GM12878 (cell line): Measurements from ENCODE around the gene GEMIN2. TPM values are rescaled to one million over a fixed set of nuclear protein-coding genes. Genes with fewer than 3 reads are reported as not detected.

Experiments
- ATAC-seq: fragments of 200-7000 bp; cut with Tn5 transposase; 3 replicates; pipeline ENCODE4 v1.9.1; 2020; ENCODE audit warnings: mild to moderate bottlenecking, moderate library complexity
- BruUV-seq: library from RNA; stranded (reverse); fragments of 400-500 nt; replicated peaks from 2 replicates; lab custom pipeline; 2021; lab: Mats Ljungman, UMichigan
- CTCF ChIA-PET: fragments of 300-600 bp; sonication (Branson Sonifier 250); formaldehyde crosslinking; extraction: SDS; loops from one replicate; lab custom pipeline; 2021; ENCODE audit warnings: inconsistent platforms; lab: Yijun Ruan, JAX
- POLR2A ChIA-PET: fragments of 350-600 bp; formaldehyde crosslinking; extraction: SDS; loops from one replicate; lab custom pipeline; 2021; ENCODE audit warnings: inconsistent platforms; lab: Charles Lee
- RAD21 ChIA-PET: fragments of 300-600 bp; sonication (Branson Sonifier 250); formaldehyde crosslinking; loops from one replicate; lab custom pipeline; 2023; ENCODE audit warnings: antibody characterized with exemption; ENCODE audit not compliant: unreplicated experiment; lab: Charles Lee
- SMC1A ChIA-PET: fragments of 300-600 bp; sonication (Branson Sonifier 250); formaldehyde crosslinking; loops from one replicate; lab custom pipeline; 2023; ENCODE audit not compliant: unreplicated experiment, uncharacterized antibody; lab: Charles Lee
- DNase-seq: peaks from one replicate; pipeline ENCODE4 v3.0.0-alpha.2; 2011; ENCODE audit warnings: low read depth, low spot score
- FAIRE-seq: peaks from 3 replicates; lab custom pipeline; 2011; peaks lifted over from hg19 to GRCh38; lab: Jason Lieb, UNC
- H2AFZ ChIP-seq: 2 replicates; pipeline ENCODE4 v1.6.0; 2011; ENCODE audit warnings: low read depth, low read length, control low read depth; ENCODE audit not compliant: control insufficient read depth
- H3K27ac ChIP-seq: 2 replicates; pipeline ENCODE4 v1.5.1; 2011; ENCODE audit warnings: control low read depth; ENCODE audit not compliant: control insufficient read depth, insufficient read depth
- H3K27me3 ChIP-seq, 2 experiments: replicated peaks in 1 of 2; 2 replicates each; pipeline versions ENCODE4 v1.6.0 to v1.6.1; 2011; ENCODE audit warnings: low read length in 1 of 2; ENCODE audit not compliant: control insufficient read depth in 2 of 2, insufficient read depth in 2 of 2
- H3K36me3 ChIP-seq, 2 experiments: 2 replicates each; pipeline ENCODE4 v1.5.1; 2011; ENCODE audit warnings: low read length in 1 of 2; ENCODE audit not compliant: control insufficient read depth in 2 of 2, insufficient read depth in 2 of 2
- H3K4me1 ChIP-seq: 2 replicates; pipeline ENCODE4 v1.6.1; 2011; ENCODE audit warnings: mild to moderate bottlenecking, low read length, moderate library complexity, mixed read lengths; ENCODE audit not compliant: control insufficient read depth, insufficient read depth
- H3K4me2 ChIP-seq: 2 replicates; pipeline ENCODE4 v1.6.0; 2011; ENCODE audit warnings: control low read depth; ENCODE audit not compliant: control insufficient read depth, insufficient read depth
- H3K4me3 ChIP-seq: fragments of 200-600 bp; sonication (generic); 2 replicates; pipeline ENCODE4 v1.5.1; 2016
- H3K79me2 ChIP-seq: 2 replicates; pipeline ENCODE4 v1.6.0; 2011; ENCODE audit warnings: low read length; ENCODE audit not compliant: control insufficient read depth, insufficient read depth
- H3K9ac ChIP-seq: 2 replicates; pipeline ENCODE4 v1.8.0; 2011; ENCODE audit warnings: low read length, control low read depth, mixed read lengths; ENCODE audit not compliant: control insufficient read depth, insufficient read depth
- H3K9me3 ChIP-seq: replicated peaks from 3 replicates; pipeline ENCODE4 v1.5.1; 2011; ENCODE audit warnings: mild to moderate bottlenecking, low read length; ENCODE audit not compliant: control insufficient read depth, insufficient read depth
- H4K20me1 ChIP-seq: 2 replicates; pipeline ENCODE4 v1.6.0; 2011; ENCODE audit not compliant: control insufficient read depth, insufficient read depth
- FOXK2 ChIP-seq: fragments of 450-650 bp; IDR thresholded peaks from 2 replicates; pipeline ENCODE4 v1.6.1; 2017; ENCODE audit warnings: mild to moderate bottlenecking, moderate library complexity
- HDGF ChIP-seq: fragments of 450-650 bp; IDR thresholded peaks from 2 replicates; pipeline ENCODE4 v1.6.1; 2016; ENCODE audit warnings: antibody characterized with exemption
- POLR2AphosphoS2 ChIP-seq: IDR thresholded peaks from 2 replicates; pipeline ENCODE4 v1.6.1; 2011; ENCODE audit warnings: low read depth, mild to moderate bottlenecking, low read length, improper control_type of control experiment, moderate library complexity
- RB1 ChIP-seq: fragments of 450-650 bp; formaldehyde crosslinking; IDR thresholded peaks from 2 replicates; pipeline ENCODE4 v1.6.1; 2017; ENCODE audit warnings: mild to moderate bottlenecking, borderline replicate concordance
- WGBS: methylation state at CpG from one replicate; pipeline ENCODE4 v1.1.6; 2016; ENCODE audit warnings: low lambda C conversion rate; ENCODE audit not compliant: insufficient replicate concordance, insufficient coverage; ENCODE audit errors: missing lambda C conversion rate; 5-methylcytosine and 5-hydroxymethylcytosine counted together
- in situ Hi-C: fragments of 300-500 bp; cut with MboI; formaldehyde crosslinking; loops from 9 replicates; pipeline ENCODE4 v1.14.3; 2018; ENCODE audit warnings: mixed read lengths
- intact Hi-C: fragments of 100-400 bp; cut with micrococcal nuclease; formaldehyde crosslinking; loops from one replicate; pipeline ENCODE4 v1.14.2; 2022; ENCODE audit not compliant: unreplicated experiment
- polyA plus RNA-seq, 11 experiments: library from polyadenylated mRNA; depleted of rRNA in 4 of 11; unstranded in 6 of 11; stranded (reverse) in 5 of 11; fragments of >200 nt; fragmentation: Nextera tagmentation in 4 of 11; fragmentation: Illumina TruSeq in 1 of 11; extraction: Ambion mirVana in 4 of 11; extraction: Trizol in 1 of 11; gene quantifications; 1 replicate in 1 of 11; 2 replicates in 10 of 11; pipeline versions ENCODE4 v1.2.1 to v1.2.3, GENCODE V29; 2011 to 2016; ENCODE audit warnings: inconsistent platforms in 2 of 11, missing spikeins in 2 of 11, low read depth in 1 of 11
- total RNA-seq, 4 experiments: library from RNA; depleted of rRNA in 3 of 4; stranded (reverse); fragments of >200 nt in 3 of 4; fragmentation: Illumina TruSeq in 1 of 4; extraction: Trizol in 1 of 4; gene quantifications; 2 replicates each; pipeline versions ENCODE4 v1.2.1 to v1.2.3, GENCODE V29; 2013 to 2021
- TF ChIP-seq, protein P1 (sequence below): fragments of 450-650 bp; IDR thresholded peaks from 2 replicates; pipeline ENCODE4 v1.6.1; 2017; ENCODE audit warnings: borderline replicate concordance

The GEMIN2 gene
- total and polyA plus RNA-seq, 10 of the 15 experiments (the other 5 are each of a cell fraction or from before 2014, with no cell fraction given) = 25.9 to 69.3 (median 46.1) TPM

DNA sequence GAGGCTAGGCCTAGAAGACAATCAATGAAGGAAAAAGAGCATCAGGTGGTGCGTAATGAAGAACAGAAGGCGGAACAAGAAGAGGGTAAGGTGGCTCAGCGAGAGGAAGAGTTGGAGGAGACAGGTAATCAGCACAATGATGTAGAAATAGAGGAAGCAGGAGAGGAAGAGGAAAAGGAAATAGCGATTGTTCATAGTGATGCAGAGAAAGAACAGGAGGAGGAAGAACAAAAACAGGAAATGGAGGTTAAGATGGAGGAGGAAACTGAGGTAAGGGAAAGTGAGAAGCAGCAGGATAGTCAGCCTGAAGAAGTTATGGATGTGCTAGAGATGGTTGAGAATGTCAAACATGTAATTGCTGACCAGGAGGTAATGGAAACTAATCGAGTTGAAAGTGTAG, 66.4 kb downstream of the GEMIN2 start:
- no peak overlapping the region for H3K27ac ChIP-seq
- intact Hi-C loops = no loop called here
- H3K9me3 ChIP-seq = no peaks in the 10 kb centered on the region
- no peak overlapping the region for H3K9ac ChIP-seq
- ChIA-PET POLR2A (interaction anchor here (0.6 to 1.2 kb wide), 2 partner anchors 10 kb away, joined by 3 read pairs; partner anchors contain the start of gene TRAPPC6B), RAD21 (interaction anchor here (1.2 kb wide), 1 partner anchor 51 kb away, joined by 3 read pairs; no protein-coding TSS in a partner anchor), SMC1A (interaction anchor here (0.5 to 1.5 kb wide), 2 partner anchors 10 to 78 kb away, joined by 3 to 5 read pairs; partner anchors contain the start of gene SEC23A), CTCF (interaction anchor here (0.9 kb wide), 1 partner anchor 245 kb away, joined by 3 read pairs; no protein-coding TSS in a partner anchor)
- H4K20me1 ChIP-seq = no peaks in the 10 kb centered on the region
- peaks cover 30% of the 10 kb centered on the region for H3K79me2 ChIP-seq
- no peak for DNase-seq
- WGBS = 90% methylated on average over 5 of the region's 5 CpGs
- H2AFZ ChIP-seq = no peak overlapping the region
- no peak for FAIRE-seq
- H3K27me3 ChIP-seq = no peaks in the 10 kb centered on the region
- peaks cover 13 to 48% of the 10 kb centered on the region in 2 experiments for H3K36me3 ChIP-seq
- in situ Hi-C loops = no loop called here
- ATAC-seq = no peak
- no peaks in the 10 kb centered on the region for H3K4me1 ChIP-seq
- no TSS peak for BruUV-seq
- H3K4me3 ChIP-seq = no peak overlapping the region
- TF ChIP-seq POLR2AphosphoS2 (no peak), RB1 (no peak), FOXK2 (0 out of 2 replicates have a peak, but pooled peaks have one; percentile 42), HDGF (peak; percentile 46; the same call in 1 of the 2 replicates)
- TF ChIP-seq, protein P1, sequence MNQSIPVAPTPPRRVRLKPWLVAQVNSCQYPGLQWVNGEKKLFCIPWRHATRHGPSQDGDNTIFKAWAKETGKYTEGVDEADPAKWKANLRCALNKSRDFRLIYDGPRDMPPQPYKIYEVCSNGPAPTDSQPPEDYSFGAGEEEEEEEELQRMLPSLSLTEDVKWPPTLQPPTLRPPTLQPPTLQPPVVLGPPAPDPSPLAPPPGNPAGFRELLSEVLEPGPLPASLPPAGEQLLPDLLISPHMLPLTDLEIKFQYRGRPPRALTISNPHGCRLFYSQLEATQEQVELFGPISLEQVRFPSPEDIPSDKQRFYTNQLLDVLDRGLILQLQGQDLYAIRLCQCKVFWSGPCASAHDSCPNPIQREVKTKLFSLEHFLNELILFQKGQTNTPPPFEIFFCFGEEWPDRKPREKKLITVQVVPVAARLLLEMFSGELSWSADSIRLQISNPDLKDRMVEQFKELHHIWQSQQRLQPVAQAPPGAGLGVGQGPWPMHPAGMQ = peak; percentile 15; the same call in 1 of the 2 replicates
- TF ChIP-seq, all 136 proteins: peak for 3
- H3K4me2 ChIP-seq = no peak overlapping the region; the same call in 1 of the 2 replicates
